IMR-90 (cell line): ENCODE data around the gene KDM2A. TPM values are rescaled to one million over a fixed set of nuclear protein-coding genes. Genes with fewer than 3 reads are reported as not detected.

Source experiments
- ATAC-seq: fragments of 200-7000 bp; cut with Tn5 transposase; 2 replicates; pipeline ENCODE4 v1.9.1; 2020; ENCODE audit warnings: low read depth, mild to moderate bottlenecking, moderate library complexity
- BruUV-seq: library from RNA; stranded (reverse); fragments of 400-500 nt; replicated peaks from 2 replicates; lab custom pipeline; 2021; lab: Mats Ljungman, UMichigan
- CTCF ChIA-PET: fragments of 300-600 bp; formaldehyde crosslinking; extraction: SDS; loops from one replicate; lab custom pipeline; 2021; ENCODE audit warnings: antibody characterized with exemption; lab: Yijun Ruan, JAX
- POLR2A ChIA-PET: fragments of 300-600 bp; sonication (Branson Sonifier 250); formaldehyde crosslinking; loops from one replicate; lab custom pipeline; 2022; ENCODE audit warnings: antibody characterized with exemption; ENCODE audit not compliant: unreplicated experiment; lab: Charles Lee
- DNase-seq: peaks from one replicate; pipeline ENCODE4 v3.0.0; 2013
- H2AFZ ChIP-seq: replicated peaks from 2 replicates; pipeline ENCODE3; 2013; ENCODE audit warnings: low read length, mild to moderate bottlenecking; ENCODE audit not compliant: poor library complexity
- H2AK5ac ChIP-seq: 2 replicates; pipeline ENCODE4 v1.6.1; 2013; ENCODE audit warnings: low read depth, low read length, inconsistent platforms
- H2AK9ac ChIP-seq: replicated peaks from 2 replicates; pipeline ENCODE3; 2013; ENCODE audit warnings: mild to moderate bottlenecking, low read depth, low read length, moderate library complexity; ENCODE audit not compliant: poor library complexity
- H2BK120ac ChIP-seq: 2 replicates; pipeline ENCODE4 v1.6.1; 2013; ENCODE audit warnings: low read depth, low read length, inconsistent platforms
- H2BK15ac ChIP-seq: 3 replicates; pipeline ENCODE4 v1.6.1; 2013; ENCODE audit warnings: low read depth, low read length, inconsistent platforms
- H2BK20ac ChIP-seq: 2 replicates; pipeline ENCODE4 v1.6.1; 2013; ENCODE audit warnings: low read depth, mild to moderate bottlenecking, inconsistent platforms, low read length, moderate library complexity
- H2BK5ac ChIP-seq: 2 replicates; pipeline ENCODE4 v1.6.1; 2013; ENCODE audit warnings: mild to moderate bottlenecking, low read depth, low read length, inconsistent platforms; ENCODE audit not compliant: poor library complexity, severe bottlenecking
- H3K14ac ChIP-seq: replicated peaks from 2 replicates; pipeline ENCODE4 v1.6.1; 2013; ENCODE audit warnings: low read depth, low read length, inconsistent platforms
- H3K18ac ChIP-seq: 2 replicates; pipeline ENCODE4 v1.6.1; 2013; ENCODE audit warnings: low read depth, low read length, control low read depth
- H3K23ac ChIP-seq: 2 replicates; pipeline ENCODE4 v1.6.1; 2013; ENCODE audit warnings: low read depth, low read length, inconsistent platforms
- H3K27ac ChIP-seq: 2 replicates; pipeline ENCODE4 v1.5.1; 2013; ENCODE audit warnings: mild to moderate bottlenecking, control low read depth, low read length; ENCODE audit not compliant: insufficient read depth
- H3K27me3 ChIP-seq: 2 replicates; pipeline ENCODE4 v1.6.1; 2013; ENCODE audit warnings: low read length; ENCODE audit not compliant: control insufficient read depth, insufficient read depth
- H3K36me3 ChIP-seq: 2 replicates; pipeline ENCODE4 v1.6.1; 2013; ENCODE audit warnings: low read length, mixed read lengths; ENCODE audit not compliant: control insufficient read depth, insufficient read depth
- H3K4ac ChIP-seq: 2 replicates; pipeline ENCODE4 v1.6.1; 2013; ENCODE audit warnings: low read depth, low read length, inconsistent platforms
- H3K4me1 ChIP-seq: 2 replicates; pipeline ENCODE4 v1.6.1; 2013; ENCODE audit warnings: low read length, mixed read lengths; ENCODE audit not compliant: control insufficient read depth, insufficient read depth
- H3K4me2 ChIP-seq: 2 replicates; pipeline ENCODE4 v1.6.1; 2013; ENCODE audit warnings: low read depth, mild to moderate bottlenecking, control low read depth, low read length, moderate library complexity
- H3K4me3 ChIP-seq: 2 replicates; pipeline ENCODE4 v1.5.1; 2013; ENCODE audit warnings: low read depth, mild to moderate bottlenecking, control low read depth, low read length, moderate library complexity; ENCODE audit not compliant: insufficient read depth
- H3K56ac ChIP-seq: 2 replicates; pipeline ENCODE4 v1.6.1; 2013; ENCODE audit warnings: low read length, inconsistent platforms; ENCODE audit not compliant: insufficient read depth; ENCODE audit errors: extremely low read depth
- H3K79me1 ChIP-seq, 2 experiments: 2 replicates each; pipeline ENCODE4 v1.6.1; 2013; ENCODE audit warnings: low read length in 2 of 2, inconsistent platforms in 1 of 2, low read depth in 1 of 2
- H3K9ac ChIP-seq: 2 replicates; pipeline ENCODE4 v1.6.1; 2013; ENCODE audit warnings: low read depth, low read length, control low read depth
- H3K9me1 ChIP-seq: 2 replicates; pipeline ENCODE4 v1.6.1; 2013; ENCODE audit warnings: low read length, inconsistent platforms; ENCODE audit not compliant: insufficient read depth
- H3K9me3 ChIP-seq: 2 replicates; pipeline ENCODE4 v1.6.1; 2013; ENCODE audit warnings: low read length; ENCODE audit not compliant: control insufficient read depth, insufficient read depth
- H4K20me1 ChIP-seq: 2 replicates; pipeline ENCODE4 v1.6.1; 2013; ENCODE audit warnings: low read length, inconsistent platforms; ENCODE audit not compliant: insufficient read depth
- H4K5ac ChIP-seq: 2 replicates; pipeline ENCODE4 v1.6.1; 2013; ENCODE audit warnings: mild to moderate bottlenecking, low read depth, low read length, control low read depth
- H4K8ac ChIP-seq, 2 experiments: 2 replicates each; pipeline ENCODE4 v1.6.1; 2013; ENCODE audit warnings: low read depth in 2 of 2, low read length in 2 of 2, control low read depth in 1 of 2, inconsistent platforms in 1 of 2
- H4K91ac ChIP-seq: 2 replicates; pipeline ENCODE4 v1.6.1; 2013; ENCODE audit warnings: low read depth, low read length, inconsistent platforms; ENCODE audit not compliant: insufficient read depth
- CEBPB ChIP-seq: IDR thresholded peaks from 2 replicates; pipeline ENCODE4 v1.6.1; 2012; ENCODE audit warnings: low read depth, low read length, improper control_type of control experiment
- CHD1 ChIP-seq: IDR thresholded peaks from 2 replicates; pipeline ENCODE4 v1.6.1; 2012; ENCODE audit warnings: low read depth, low read length, improper control_type of control experiment
- FOS ChIP-seq: fragments of 150-350 bp; IDR thresholded peaks from 2 replicates; pipeline ENCODE4 v1.6.1; 2016; ENCODE audit warnings: low read depth, low read length
- MAFK ChIP-seq: IDR thresholded peaks from 2 replicates; pipeline ENCODE4 v1.6.1; 2012; ENCODE audit warnings: low read depth, low read length, improper control_type of control experiment
- MAZ ChIP-seq: IDR thresholded peaks from 2 replicates; pipeline ENCODE4 v1.6.1; 2012; ENCODE audit warnings: low read depth, mild to moderate bottlenecking, low read length, improper control_type of control experiment, moderate library complexity, borderline replicate concordance
- MXI1 ChIP-seq: IDR thresholded peaks from 2 replicates; pipeline ENCODE4 v1.6.1; 2012; ENCODE audit warnings: low read depth, mild to moderate bottlenecking, low read length, moderate library complexity, borderline replicate concordance
- RAD21 ChIP-seq: IDR thresholded peaks from 2 replicates; pipeline ENCODE4 v1.6.1; 2012; ENCODE audit warnings: low read length, improper control_type of control experiment
- RCOR1 ChIP-seq: IDR thresholded peaks from 2 replicates; pipeline ENCODE4 v1.6.1; 2012; ENCODE audit warnings: mild to moderate bottlenecking, low read length, improper control_type of control experiment; ENCODE audit not compliant: insufficient replicate concordance
- RFX5 ChIP-seq: IDR thresholded peaks from 2 replicates; pipeline ENCODE4 v1.8.0; 2012; ENCODE audit warnings: low read depth, mild to moderate bottlenecking, low read length, moderate library complexity
- USF2 ChIP-seq: fragments of 150-350 bp; IDR thresholded peaks from 2 replicates; pipeline ENCODE4 v1.6.1; 2017; ENCODE audit warnings: mild to moderate bottlenecking, antibody characterized with exemption, low read length, low read depth
- WGBS, 2 experiments: methylation state at CpG; one replicate each; pipeline versions ENCODE4 v1.1.5 to v1.1.7; 2013; ENCODE audit warnings: missing lambda C conversion rate in 2 of 2; ENCODE audit not compliant: insufficient read length in 1 of 2; ENCODE audit errors: extremely low coverage in 2 of 2; 5-methylcytosine and 5-hydroxymethylcytosine counted together
- dilution Hi-C: fragments of 300-500 bp; cut with HindIII; formaldehyde crosslinking; loops from one replicate; pipeline ENCODE4 v1.14.3; 2018; ENCODE audit warnings: low sequenced_read_pairs; ENCODE audit not compliant: unreplicated experiment
- in situ Hi-C: fragments of 300-500 bp; cut with MboI; formaldehyde crosslinking; loops from 3 replicates; pipeline ENCODE4 v1.14.3; 2019; ENCODE audit warnings: low sequenced_read_pairs, inconsistent platforms, mixed read lengths
- intact Hi-C: fragments of 100-400 bp; cut with micrococcal nuclease; formaldehyde crosslinking; loops from 2 replicates; pipeline ENCODE4 v1.10.0; 2022
- polyA plus RNA-seq, 3 experiments: library from polyadenylated mRNA; depleted of rRNA; stranded (reverse); fragments of >200 nt; gene quantifications; 2 replicates each; pipeline ENCODE4 v1.2.3, GENCODE V29; 2012; ENCODE audit warnings: low replicate concordance in 1 of 3
- total RNA-seq: library from RNA; depleted of rRNA; stranded (reverse); fragments of >200 nt; gene quantifications from 2 replicates; pipeline ENCODE4 v1.2.3, GENCODE V29; 2012
- TF ChIP-seq, protein P1 (sequence below): fragments of 150-350 bp; IDR thresholded peaks from 2 replicates; pipeline ENCODE4 v1.6.1; 2016; ENCODE audit warnings: low read depth, mild to moderate bottlenecking, low read length, moderate library complexity, borderline replicate concordance

The KDM2A gene
- total and polyA plus RNA-seq, 2 of the 4 experiments (the other 2 are of a cell fraction) = 26.7 to 42.6 TPM

GRCh38 chr11:67291481-67292381 is 172.7 kb downstream of the KDM2A start:
- in situ Hi-C loops = no loop called here

More at GRCh38 chr11:67291481-67292381, 172.7 kb downstream of the KDM2A start:
- CTCF ChIA-PET = no interaction called here
- H2BK5ac ChIP-seq = peak overlapping the region; percentile 17
- no peak overlapping the region for H3K4me3 ChIP-seq
- POLR2A ChIA-PET = no interaction called here
- peaks cover 2% of the 10 kb centered on the region; the same call in 1 of the 2 replicates for H3K9me3 ChIP-seq
- no peak overlapping the region for H2AFZ ChIP-seq
- H3K4me1 ChIP-seq = peaks cover 21% of the 10 kb centered on the region
- H3K27me3 ChIP-seq = no peaks in the 10 kb centered on the region
- peaks cover 22% of the 10 kb centered on the region; the same call in 1 of the 2 replicates for H3K9me1 ChIP-seq
- no peak overlapping the region for H3K18ac ChIP-seq
- TF ChIP-seq USF2 (no peak), MXI1 (no peak), RFX5 (no peak), RCOR1 (no peak), FOS (no peak), MAFK (no peak), CEBPB (no peak), MAZ (no peak), CHD1 (no peak), RAD21 (no peak)
- TF ChIP-seq, protein P1, sequence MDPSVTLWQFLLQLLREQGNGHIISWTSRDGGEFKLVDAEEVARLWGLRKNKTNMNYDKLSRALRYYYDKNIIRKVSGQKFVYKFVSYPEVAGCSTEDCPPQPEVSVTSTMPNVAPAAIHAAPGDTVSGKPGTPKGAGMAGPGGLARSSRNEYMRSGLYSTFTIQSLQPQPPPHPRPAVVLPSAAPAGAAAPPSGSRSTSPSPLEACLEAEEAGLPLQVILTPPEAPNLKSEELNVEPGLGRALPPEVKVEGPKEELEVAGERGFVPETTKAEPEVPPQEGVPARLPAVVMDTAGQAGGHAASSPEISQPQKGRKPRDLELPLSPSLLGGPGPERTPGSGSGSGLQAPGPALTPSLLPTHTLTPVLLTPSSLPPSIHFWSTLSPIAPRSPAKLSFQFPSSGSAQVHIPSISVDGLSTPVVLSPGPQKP = no peak
- H3K9ac ChIP-seq = no peak overlapping the region
- H3K79me1 ChIP-seq = peaks cover 19 to 64% of the 10 kb centered on the region in 2 experiments
- no peak overlapping the region for H2BK15ac ChIP-seq
- no peak overlapping the region for H4K91ac ChIP-seq
- H3K4ac ChIP-seq = no peak overlapping the region; the same call in 1 of the 2 replicates
- dilution Hi-C loops = no loop called here
- no peak overlapping the region; the same call in 1 of the 2 replicates for H3K4me2 ChIP-seq
- H3K14ac ChIP-seq = no peak overlapping the region
- H3K36me3 ChIP-seq = peaks cover 31% of the 10 kb centered on the region
- H4K20me1 ChIP-seq = peaks cover 15% of the 10 kb centered on the region
- no peak overlapping the region for H2BK20ac ChIP-seq
- peak overlapping the region; percentile 43 for H3K27ac ChIP-seq
- H4K5ac ChIP-seq = no peak overlapping the region
- intact Hi-C loops = no loop called here
- DNase-seq (no peak), ATAC-seq (no peak)
- H3K56ac ChIP-seq = no peak overlapping the region
- 0 out of 2 replicates have a peak overlapping the region, but pooled peaks have one; percentile 44 for H2AK5ac ChIP-seq
- H2BK120ac ChIP-seq = no peak overlapping the region
- H2AK9ac ChIP-seq = peak overlapping the region; percentile 70
- BruUV-seq = no TSS peak
- no peak overlapping the region for H3K23ac ChIP-seq
- 95% methylated on average over 9 of the region's 33 CpGs; no CpG with 5 or more reads in 1 of the 2 experiments for WGBS, 2 experiments
- no peak overlapping the region for H4K8ac ChIP-seq
